Measurements from ENCODE around the gene CENPO.

DNA sequence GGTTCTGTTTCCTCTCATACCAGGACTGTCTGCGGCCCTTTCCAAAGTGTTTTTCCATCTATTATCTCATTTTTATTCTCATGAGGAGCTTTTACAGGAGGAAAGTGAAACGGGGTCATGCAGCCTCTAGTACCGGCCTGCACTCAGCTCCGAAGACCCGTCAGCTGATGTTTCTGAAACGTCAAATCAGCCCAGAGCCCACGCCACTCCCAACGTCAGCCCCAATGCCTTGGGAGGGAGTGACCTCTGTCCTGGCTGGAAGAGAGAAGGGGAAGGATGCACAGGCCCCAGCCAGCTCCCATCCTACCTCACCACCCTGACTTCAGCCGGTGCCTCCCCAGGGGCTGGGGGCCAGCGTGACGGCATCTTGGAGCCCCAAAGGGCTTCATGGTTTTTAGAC lies 68.3 kb downstream of the CENPO start:
- no peak for TF ChIP-seq EZH2 (IDR thresholded peaks at IDR 0.05; ENCODE audit: insufficient read depth, low read length)
- TF ChIP-seq, protein P1, sequence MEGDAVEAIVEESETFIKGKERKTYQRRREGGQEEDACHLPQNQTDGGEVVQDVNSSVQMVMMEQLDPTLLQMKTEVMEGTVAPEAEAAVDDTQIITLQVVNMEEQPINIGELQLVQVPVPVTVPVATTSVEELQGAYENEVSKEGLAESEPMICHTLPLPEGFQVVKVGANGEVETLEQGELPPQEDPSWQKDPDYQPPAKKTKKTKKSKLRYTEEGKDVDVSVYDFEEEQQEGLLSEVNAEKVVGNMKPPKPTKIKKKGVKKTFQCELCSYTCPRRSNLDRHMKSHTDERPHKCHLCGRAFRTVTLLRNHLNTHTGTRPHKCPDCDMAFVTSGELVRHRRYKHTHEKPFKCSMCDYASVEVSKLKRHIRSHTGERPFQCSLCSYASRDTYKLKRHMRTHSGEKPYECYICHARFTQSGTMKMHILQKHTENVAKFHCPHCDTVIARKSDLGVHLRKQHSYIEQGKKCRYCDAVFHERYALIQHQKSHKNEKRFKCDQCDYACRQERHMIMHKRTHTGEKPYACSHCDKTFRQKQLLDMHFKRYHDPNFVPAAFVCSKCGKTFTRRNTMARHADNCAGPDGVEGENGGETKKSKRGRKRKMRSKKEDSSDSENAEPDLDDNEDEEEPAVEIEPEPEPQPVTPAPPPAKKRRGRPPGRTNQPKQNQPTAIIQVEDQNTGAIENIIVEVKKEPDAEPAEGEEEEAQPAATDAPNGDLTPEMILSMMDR (IDR thresholded peaks at IDR 0.05; ENCODE audit: insufficient read depth, low read depth, low read length), result no peak
